K562 (cell line): ENCODE data around the gene TFCP2. TPM values are rescaled to one million over a fixed set of nuclear protein-coding genes. Genes with fewer than 3 reads are reported as not detected.

Experiments
- DMBX1 ChIP-seq: fragments of 250-450 bp; sonication (Bioruptor Pico); IDR thresholded peaks from 2 replicates; pipeline ENCODE4 v1.8.0; 2022; ENCODE audit warnings: inconsistent platforms, mild to moderate bottlenecking, moderate library complexity, borderline replicate concordance
- ETS2 ChIP-seq: IDR thresholded peaks from 2 replicates; pipeline ENCODE4 v1.6.1; 2016; ENCODE audit warnings: borderline replicate concordance, missing genetic modification characterization, mild to moderate bottlenecking, moderate library complexity, missing compliant biosample characterization; ENCODE audit not compliant: poor library complexity, severe bottlenecking
- FOXA1 ChIP-seq: fragments of 450-650 bp; IDR thresholded peaks from 2 replicates; pipeline ENCODE4 v1.6.1; 2016; ENCODE audit warnings: mild to moderate bottlenecking, borderline replicate concordance
- HCFC1 ChIP-seq: IDR thresholded peaks from 2 replicates; pipeline ENCODE4 v1.6.1; 2012; ENCODE audit warnings: low read depth, low read length, improper control_type of control experiment
- SMAD3 ChIP-seq: fragments of 450-650 bp; formaldehyde crosslinking; conservative IDR thresholded peaks from 2 replicates; pipeline ENCODE4 v1.4.0; 2020; ENCODE audit warnings: mild to moderate bottlenecking
- SOX6 ChIP-seq: fragments of 450-650 bp; IDR thresholded peaks from 2 replicates; pipeline ENCODE4 v1.6.1; 2014; ENCODE audit warnings: mild to moderate bottlenecking
- TFAP4 ChIP-seq: sonication (generic); formaldehyde crosslinking; IDR thresholded peaks from 2 replicates; pipeline ENCODE4 v1.8.0; 2022; ENCODE audit warnings: missing genetic modification reagents, mild to moderate bottlenecking, moderate library complexity, borderline replicate concordance
- ZBTB17 ChIP-seq: fragments of 450-650 bp; formaldehyde crosslinking; IDR thresholded peaks from 2 replicates; pipeline ENCODE4 v1.4.0; 2020; ENCODE audit warnings: mild to moderate bottlenecking
- ZNF263 ChIP-seq: sonication (generic); formaldehyde crosslinking; IDR thresholded peaks from 2 replicates; pipeline ENCODE4 v1.8.0; 2022; ENCODE audit warnings: mild to moderate bottlenecking, missing genetic modification reagents, borderline replicate concordance
- ZNF668 ChIP-seq: fragments of 250-450 bp; sonication (Bioruptor Pico); IDR thresholded peaks from 2 replicates; pipeline ENCODE4 v1.8.0; 2022; ENCODE audit warnings: mild to moderate bottlenecking, inconsistent platforms
- polyA plus RNA-seq, 8 experiments: library from polyadenylated mRNA; depleted of rRNA in 4 of 8; stranded (reverse) in 5 of 8; unstranded in 3 of 8; fragments of >200 nt; fragmentation: Nextera tagmentation in 2 of 8; fragmentation: Illumina TruSeq in 1 of 8; extraction: Ambion mirVana in 2 of 8; extraction: Trizol in 1 of 8; gene quantifications; 2 replicates each; pipeline versions ENCODE4 v1.2.1 to v1.2.3, GENCODE V29; 2011 to 2014; ENCODE audit warnings: inconsistent platforms in 1 of 8, missing spikeins in 1 of 8
- total RNA-seq, 7 experiments: library from RNA; depleted of rRNA in 6 of 7; stranded (reverse); fragments of >200 nt in 6 of 7; fragmentation: Illumina TruSeq in 2 of 7; extraction: Trizol in 2 of 7; gene quantifications; 2 replicates each; pipeline versions ENCODE4 v1.2.1 to v1.2.3, GENCODE V29; 2011 to 2021; ENCODE audit warnings: low replicate concordance in 1 of 7
- TF ChIP-seq, protein P1 (sequence below): fragments of 150-350 bp; conservative IDR thresholded peaks from 2 replicates; pipeline ENCODE4 v1.6.1; 2014; ENCODE audit warnings: low read length
- TF ChIP-seq, protein P2 (sequence below): fragments of 250-450 bp; sonication (Bioruptor Pico); IDR thresholded peaks from 2 replicates; pipeline ENCODE4 v1.8.0; 2021; ENCODE audit warnings: moderate library complexity, mild to moderate bottlenecking, inconsistent platforms

The TFCP2 gene
- total and polyA plus RNA-seq, 9 of the 15 experiments (the other 6 are each of a cell fraction or from before 2014, with no cell fraction given) = 8.0 to 38.9 (median 19.3) TPM

DNA sequence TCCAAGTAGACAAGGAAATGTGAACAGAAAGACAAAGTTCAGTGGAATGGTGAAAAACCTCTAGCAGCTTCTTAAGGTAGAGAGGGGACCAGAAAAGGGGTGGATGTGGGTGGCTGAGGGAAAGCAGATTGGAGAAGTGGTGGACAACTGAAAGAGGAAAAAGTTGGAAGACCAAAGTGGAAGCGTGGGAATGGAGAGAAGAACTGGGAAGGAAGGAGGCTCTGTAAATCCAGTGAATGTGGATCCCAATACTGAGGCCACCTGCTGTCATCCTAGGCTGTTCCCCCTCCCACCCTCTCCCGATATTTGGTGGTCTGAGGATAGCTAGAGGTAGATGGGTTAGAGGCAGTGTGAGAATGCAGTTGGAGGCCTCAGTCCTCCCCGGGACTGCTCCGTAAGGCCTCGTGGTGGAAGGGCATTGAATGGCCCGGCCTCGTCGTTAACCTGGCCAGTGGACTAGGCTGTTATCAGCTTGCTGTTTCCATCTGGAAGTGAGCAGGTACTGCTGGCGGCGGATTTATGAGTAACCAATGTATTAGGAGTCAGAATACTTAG lies 45.7 kb upstream of the TFCP2 start (continued):
- TF ChIP-seq TFAP4 (CRISPR knock-in tag) (no peak), ETS2 (tag) (no peak), ZBTB17 (CRISPR knock-in tag) (no peak), SMAD3 (CRISPR knock-in tag) (no peak), HCFC1 (no peak), ZNF263 (CRISPR knock-in tag) (peak; percentile 17; the same call in 1 of the 2 replicates), ZNF668 (CRISPR knock-in tag) (no peak), FOXA1 (no peak), SOX6 (no peak), DMBX1 (CRISPR knock-in tag) (no peak)
- TF ChIP-seq, protein P1, sequence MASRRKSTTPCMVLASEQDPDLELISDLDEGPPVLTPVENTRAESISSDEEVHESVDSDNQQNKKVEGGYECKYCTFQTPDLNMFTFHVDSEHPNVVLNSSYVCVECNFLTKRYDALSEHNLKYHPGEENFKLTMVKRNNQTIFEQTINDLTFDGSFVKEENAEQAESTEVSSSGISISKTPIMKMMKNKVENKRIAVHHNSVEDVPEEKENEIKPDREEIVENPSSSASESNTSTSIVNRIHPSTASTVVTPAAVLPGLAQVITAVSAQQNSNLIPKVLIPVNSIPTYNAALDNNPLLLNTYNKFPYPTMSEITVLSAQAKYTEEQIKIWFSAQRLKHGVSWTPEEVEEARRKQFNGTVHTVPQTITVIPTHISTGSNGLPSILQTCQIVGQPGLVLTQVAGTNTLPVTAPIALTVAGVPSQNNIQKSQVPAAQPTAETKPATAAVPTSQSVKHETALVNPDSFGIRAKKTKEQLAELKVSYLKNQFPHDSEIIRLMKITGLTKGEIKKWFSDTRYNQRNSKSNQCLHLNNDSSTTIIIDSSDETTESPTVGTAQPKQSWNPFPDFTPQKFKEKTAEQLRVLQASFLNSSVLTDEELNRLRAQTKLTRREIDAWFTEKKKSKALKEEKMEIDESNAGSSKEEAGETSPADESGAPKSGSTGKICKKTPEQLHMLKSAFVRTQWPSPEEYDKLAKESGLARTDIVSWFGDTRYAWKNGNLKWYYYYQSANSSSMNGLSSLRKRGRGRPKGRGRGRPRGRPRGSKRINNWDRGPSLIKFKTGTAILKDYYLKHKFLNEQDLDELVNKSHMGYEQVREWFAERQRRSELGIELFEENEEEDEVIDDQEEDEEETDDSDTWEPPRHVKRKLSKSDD = no peak
- TF ChIP-seq, protein P2, sequence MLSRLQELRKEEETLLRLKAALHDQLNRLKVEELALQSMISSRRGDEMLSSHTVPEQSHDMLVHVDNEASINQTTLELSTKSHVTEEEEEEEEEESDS (CRISPR knock-in tag) = no peak
